Skeletal muscle tissue (tissue), 4 donors: ENCODE data around the gene BMPER. TPM values are rescaled to one million over a fixed set of nuclear protein-coding genes. Genes with fewer than 3 reads are reported as not detected.

Experiments used
- H3K27ac ChIP-seq: one replicate; pipeline ENCODE4 v1.7.0; 2013; ENCODE audit warnings: mild to moderate bottlenecking, low read depth, low read length, inconsistent platforms
- H3K27me3 ChIP-seq, 3 donors: one replicate each; pipeline ENCODE4 v1.7.0; 2013; ENCODE audit warnings: low read length in 3 of 3; ENCODE audit not compliant: control insufficient read depth in 3 of 3, insufficient read depth in 3 of 3
- H3K36me3 ChIP-seq, 3 donors: one replicate each; pipeline ENCODE4 v1.7.0; 2013; ENCODE audit warnings: low read length in 3 of 3; ENCODE audit not compliant: control insufficient read depth in 3 of 3, insufficient read depth in 3 of 3
- H3K4me1 ChIP-seq, 3 donors: one replicate each; pipeline ENCODE4 v1.7.0; 2013; ENCODE audit warnings: low read length in 3 of 3, mild to moderate bottlenecking in 3 of 3; ENCODE audit not compliant: control insufficient read depth in 3 of 3, insufficient read depth in 3 of 3
- H3K4me3 ChIP-seq, 3 donors: one replicate each; pipeline ENCODE4 v1.7.0; 2013; ENCODE audit warnings: low read length in 3 of 3
- H3K9ac ChIP-seq, 3 donors: one replicate each; pipeline ENCODE4 v1.7.0; 2013; ENCODE audit warnings: low read length in 3 of 3, mild to moderate bottlenecking in 3 of 3, moderate library complexity in 2 of 3, low read depth in 1 of 3
- H3K9me3 ChIP-seq, 3 donors: one replicate each; pipeline ENCODE4 v1.7.0; 2013; ENCODE audit warnings: low read length in 3 of 3; ENCODE audit not compliant: control insufficient read depth in 3 of 3
- total RNA-seq: library from RNA; depleted of rRNA; stranded (reverse); fragments of >200 nt; gene quantifications from one replicate; pipeline ENCODE4 v1.2.3, GENCODE V29; 2014
- donor health status: Osteomylitis.

Gene BMPER
- total RNA-seq, 1 donor from 2014 or later = 9.4 TPM

DNA sequence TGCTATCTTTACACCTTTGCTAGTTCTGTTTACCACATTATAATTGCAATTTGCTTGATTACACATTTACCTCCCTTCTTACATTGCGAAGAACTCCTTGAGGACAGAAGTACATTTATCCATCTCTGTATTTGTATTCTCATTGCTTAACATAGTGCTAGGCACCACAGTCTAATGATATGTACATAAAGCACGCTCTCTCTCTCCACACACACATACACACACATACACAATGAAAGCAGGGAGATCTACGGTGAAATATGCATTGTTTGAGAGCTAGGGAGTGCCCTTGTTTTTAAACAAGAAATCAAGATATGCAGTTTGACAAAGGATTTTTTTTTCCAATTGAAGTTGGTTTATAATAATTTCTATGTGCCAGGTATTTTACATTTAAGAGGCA is 148.7 kb downstream of the BMPER start:
- Histone ChIP-seq H3K4me3 (no peak overlapping the region), H3K4me1 (no peaks in the 10 kb centered on the region), H3K36me3 (peaks cover 0 to 2% (median 0%) of the 10 kb centered on the region in 3 donors), H3K9ac (no peak overlapping the region), H3K27ac (no peak overlapping the region), H3K9me3 (no peaks in the 10 kb centered on the region), H3K27me3 (no peaks in the 10 kb centered on the region)

DNA sequence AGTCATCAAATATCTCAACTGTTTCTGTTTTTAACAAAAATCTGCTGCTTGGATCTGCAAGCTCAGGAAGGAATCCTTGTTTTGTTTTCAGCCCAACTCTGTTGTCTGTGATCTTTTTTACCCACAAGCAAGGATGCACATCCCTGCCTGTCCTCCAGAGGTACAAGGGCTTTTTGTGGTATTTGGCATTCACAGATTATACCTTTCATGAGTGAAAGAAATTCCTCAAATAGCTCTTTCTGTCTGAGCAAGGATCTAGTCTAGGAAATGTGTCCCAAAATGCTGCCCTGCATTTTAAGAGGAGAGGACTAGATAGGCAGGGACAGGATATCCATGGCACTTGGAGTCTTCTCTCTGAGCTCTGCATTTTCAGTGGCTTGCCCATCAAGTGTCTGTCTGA is 151.8 kb downstream of the BMPER start:
- H3K27me3 ChIP-seq = no peaks in the 10 kb centered on the region
- no peak overlapping the region for H3K4me3 ChIP-seq
- H3K9ac ChIP-seq = no peak overlapping the region
- H3K9me3 ChIP-seq = no peaks in the 10 kb centered on the region
- peaks cover 0 to 5% (median 4%) of the 10 kb centered on the region in 3 donors for H3K4me1 ChIP-seq
- peaks cover 0 to 2% (median 0%) of the 10 kb centered on the region in 3 donors for H3K36me3 ChIP-seq
- no peak overlapping the region for H3K27ac ChIP-seq

DNA sequence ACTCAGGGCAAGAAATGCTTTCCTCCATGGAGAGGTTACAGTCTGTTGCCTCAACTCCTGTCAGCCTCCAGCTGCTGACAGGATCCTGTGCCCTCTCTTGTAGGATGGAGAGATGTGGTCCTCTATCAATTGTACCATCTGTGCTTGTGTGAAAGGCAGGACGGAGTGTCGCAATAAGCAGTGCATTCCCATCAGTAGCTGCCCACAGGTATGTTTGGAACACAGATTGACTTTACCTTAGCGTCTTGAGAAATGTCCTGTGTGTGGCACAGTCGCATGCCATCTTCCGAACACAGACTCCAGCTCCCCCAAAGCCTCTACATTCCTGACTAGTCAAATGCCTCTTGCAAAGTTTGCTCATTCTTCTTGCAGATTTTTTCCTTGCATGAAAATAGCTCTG is 152.6 kb downstream of the BMPER start:
- Histone ChIP-seq H3K27ac (no peak overlapping the region), H3K9me3 (no peaks in the 10 kb centered on the region), H3K27me3 (no peaks in the 10 kb centered on the region), H3K4me3 (no peak overlapping the region), H3K9ac (no peak overlapping the region), H3K36me3 (peaks cover 0 to 2% (median 0%) of the 10 kb centered on the region in 3 donors), H3K4me1 (peaks cover 0 to 5% (median 4%) of the 10 kb centered on the region in 3 donors)

DNA sequence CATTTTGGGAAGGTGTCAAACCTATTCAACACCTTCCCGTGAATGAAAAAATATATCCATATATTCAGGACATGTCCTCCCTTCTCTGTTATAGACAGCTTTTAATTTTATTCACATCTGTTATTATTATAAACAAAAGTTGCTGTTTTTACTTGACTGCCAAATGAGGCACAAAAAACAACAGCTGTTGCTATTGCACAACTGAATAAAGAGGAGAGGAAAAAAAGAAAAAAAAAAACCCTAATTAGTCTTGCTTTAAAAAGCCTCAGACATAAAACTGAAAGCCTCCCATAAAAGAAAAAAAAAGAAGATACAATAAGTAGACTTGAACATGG is 153.4 kb downstream of the BMPER start:
- H3K9ac ChIP-seq = no peak overlapping the region
- no peaks in the 10 kb centered on the region for H3K9me3 ChIP-seq
- H3K36me3 ChIP-seq = peaks cover 0 to 2% (median 0%) of the 10 kb centered on the region in 3 donors
- H3K4me1 ChIP-seq = peaks cover 0 to 5% (median 4%) of the 10 kb centered on the region in 3 donors
- no peak overlapping the region for H3K27ac ChIP-seq
- no peaks in the 10 kb centered on the region for H3K27me3 ChIP-seq
- H3K4me3 ChIP-seq = no peak overlapping the region

DNA sequence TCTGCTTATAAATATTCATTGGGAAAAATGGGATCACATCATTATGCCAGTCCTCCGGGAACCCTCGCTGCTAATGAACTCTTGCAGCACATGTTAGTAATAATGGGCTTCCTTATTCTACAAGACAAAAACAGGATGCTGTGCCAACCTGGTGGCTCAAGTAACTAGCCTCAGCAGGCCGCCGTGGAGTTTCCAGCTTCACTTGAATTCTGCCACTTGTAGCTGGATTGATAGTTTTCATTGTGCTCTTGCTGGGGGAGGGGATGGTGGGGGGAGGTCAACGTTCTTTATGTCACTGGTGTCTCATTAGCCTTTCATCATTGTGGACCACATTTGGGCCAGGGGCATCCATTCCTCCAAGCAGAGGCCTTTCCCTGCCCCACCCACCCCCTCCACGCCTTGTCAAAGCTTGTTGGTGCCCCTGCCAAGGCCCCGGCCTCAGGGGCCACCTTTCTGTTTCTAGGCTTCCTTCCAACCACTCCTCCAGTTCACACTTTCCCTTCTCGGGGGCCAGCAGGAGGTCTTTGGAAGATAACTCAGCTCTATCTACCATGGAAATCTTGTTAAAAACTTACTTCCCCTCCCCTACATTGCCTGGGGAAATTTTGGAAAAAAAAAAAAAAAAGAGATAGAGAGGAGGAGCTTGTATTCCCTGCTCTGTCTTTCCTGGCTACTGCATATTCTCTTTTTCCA is 153.9 kb downstream of the BMPER start:
- Histone ChIP-seq H3K27me3 (no peaks in the 10 kb centered on the region), H3K9me3 (no peaks in the 10 kb centered on the region), H3K27ac (no peak overlapping the region), H3K4me3 (no peak overlapping the region), H3K36me3 (peaks cover 0 to 2% (median 0%) of the 10 kb centered on the region in 3 donors), H3K9ac (no peak overlapping the region), H3K4me1 (peaks cover 0 to 5% (median 4%) of the 10 kb centered on the region in 3 donors)

DNA sequence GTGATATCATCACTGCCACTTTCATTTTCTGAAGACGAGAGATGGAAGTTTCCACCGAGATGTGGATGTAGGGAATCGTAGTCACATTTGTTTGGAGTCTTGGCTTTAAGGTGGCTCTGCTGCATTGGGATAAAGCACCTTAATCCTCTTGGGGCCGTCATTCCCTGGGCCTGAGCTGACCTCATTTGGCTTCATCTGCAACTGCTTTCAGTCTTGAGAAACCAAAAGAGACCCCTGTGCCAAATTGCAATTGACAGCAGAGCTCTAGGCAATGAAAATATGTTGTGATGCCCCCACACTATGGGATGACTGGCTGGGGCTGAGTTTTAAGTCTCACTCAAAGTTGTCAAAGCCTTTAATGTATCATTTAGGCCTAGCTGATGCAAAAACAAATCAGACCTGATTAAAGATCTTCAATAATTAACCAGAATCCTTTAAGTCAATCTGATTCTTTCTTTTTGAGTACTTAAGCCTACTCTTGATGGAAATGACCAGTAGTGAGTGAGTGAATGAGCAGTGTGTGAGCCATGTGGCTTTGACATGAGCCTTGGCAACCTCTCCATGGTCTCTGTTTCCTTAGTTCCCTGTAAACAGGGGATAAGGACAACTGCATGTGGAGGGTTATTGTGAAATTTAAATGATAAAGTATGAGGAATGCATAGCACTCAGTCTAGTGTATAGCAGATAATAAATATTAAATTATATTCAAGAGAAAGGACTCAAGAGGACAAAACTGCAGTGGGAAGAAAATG is 155.0 kb downstream of the BMPER start:
- Histone ChIP-seq H3K4me3 (no peak overlapping the region), H3K27ac (no peak overlapping the region), H3K36me3 (no peaks in the 10 kb centered on the region), H3K9me3 (no peaks in the 10 kb centered on the region), H3K4me1 (peaks cover 0 to 7% (median 4%) of the 10 kb centered on the region in 3 donors), H3K27me3 (no peaks in the 10 kb centered on the region), H3K9ac (no peak overlapping the region)

DNA sequence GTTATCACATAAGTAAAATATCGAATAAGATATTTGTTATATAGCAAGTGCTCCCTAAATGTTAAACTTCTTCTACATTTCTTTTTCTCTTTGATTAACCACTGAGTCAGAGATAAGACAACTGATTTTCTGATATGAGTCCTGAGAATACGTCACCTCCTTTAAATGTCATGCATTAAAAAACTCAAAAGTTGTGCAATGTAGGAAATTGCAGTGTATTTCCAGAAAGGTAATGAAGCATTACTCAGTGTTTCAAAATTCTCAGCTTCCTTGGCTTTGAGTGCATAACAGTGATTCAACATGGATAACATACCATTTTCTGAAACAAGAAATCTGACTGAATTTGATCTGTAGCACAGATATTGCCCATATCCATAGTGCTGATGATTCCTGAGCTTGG is 155.8 kb downstream of the BMPER start:
- Histone ChIP-seq H3K36me3 (no peaks in the 10 kb centered on the region), H3K9me3 (no peaks in the 10 kb centered on the region), H3K4me1 (peaks cover 0 to 7% (median 4%) of the 10 kb centered on the region in 3 donors), H3K9ac (no peak overlapping the region), H3K4me3 (no peak overlapping the region), H3K27ac (no peak overlapping the region), H3K27me3 (no peaks in the 10 kb centered on the region)

DNA sequence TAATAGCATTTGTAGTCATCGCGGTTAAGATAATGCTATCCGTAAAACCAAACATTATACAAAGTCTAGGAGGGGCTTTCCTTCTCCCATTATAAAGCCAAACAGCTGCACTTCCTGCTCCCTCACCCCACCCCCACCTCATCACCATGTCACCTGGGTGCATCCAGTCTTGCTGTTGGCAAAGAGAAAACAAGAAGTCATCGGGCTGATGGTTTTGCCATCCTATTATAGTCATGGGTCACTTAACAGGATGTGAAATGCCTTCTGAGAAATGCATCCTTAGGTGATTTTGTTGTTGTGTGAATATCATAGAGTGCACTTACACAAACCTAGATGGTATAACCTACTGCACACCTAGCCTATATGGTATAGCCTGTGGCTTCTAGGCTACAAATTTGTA is 157.0 kb downstream of the BMPER start:
- Histone ChIP-seq H3K36me3 (no peaks in the 10 kb centered on the region), H3K27ac (no peak overlapping the region), H3K9ac (no peak overlapping the region), H3K9me3 (no peaks in the 10 kb centered on the region), H3K27me3 (no peaks in the 10 kb centered on the region), H3K4me1 (peaks cover 0 to 7% (median 4%) of the 10 kb centered on the region in 3 donors), H3K4me3 (no peak overlapping the region)

DNA sequence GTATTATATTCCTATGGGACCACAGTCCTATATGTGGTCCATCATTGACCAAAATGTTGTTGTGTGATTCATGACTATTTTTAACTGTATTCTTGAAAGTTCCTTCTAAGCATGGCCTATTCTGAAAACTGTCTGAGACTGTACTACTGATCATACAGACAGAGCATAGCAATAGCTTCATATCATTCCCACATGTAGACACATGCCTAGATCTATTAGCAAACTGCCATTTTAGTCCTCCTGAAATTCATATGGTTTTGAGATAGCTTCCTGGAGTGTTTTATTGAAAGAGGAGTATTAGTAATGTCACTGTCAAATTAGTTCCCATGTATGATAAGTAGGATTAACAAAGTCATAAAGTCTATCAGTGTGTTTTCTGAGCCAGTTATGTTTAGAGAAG is 157.5 kb downstream of the BMPER start:
- Histone ChIP-seq H3K9ac (no peak overlapping the region), H3K4me1 (peaks cover 0 to 7% (median 4%) of the 10 kb centered on the region in 3 donors), H3K27me3 (no peaks in the 10 kb centered on the region), H3K4me3 (no peak overlapping the region), H3K36me3 (no peaks in the 10 kb centered on the region), H3K9me3 (no peaks in the 10 kb centered on the region), H3K27ac (no peak overlapping the region)

DNA sequence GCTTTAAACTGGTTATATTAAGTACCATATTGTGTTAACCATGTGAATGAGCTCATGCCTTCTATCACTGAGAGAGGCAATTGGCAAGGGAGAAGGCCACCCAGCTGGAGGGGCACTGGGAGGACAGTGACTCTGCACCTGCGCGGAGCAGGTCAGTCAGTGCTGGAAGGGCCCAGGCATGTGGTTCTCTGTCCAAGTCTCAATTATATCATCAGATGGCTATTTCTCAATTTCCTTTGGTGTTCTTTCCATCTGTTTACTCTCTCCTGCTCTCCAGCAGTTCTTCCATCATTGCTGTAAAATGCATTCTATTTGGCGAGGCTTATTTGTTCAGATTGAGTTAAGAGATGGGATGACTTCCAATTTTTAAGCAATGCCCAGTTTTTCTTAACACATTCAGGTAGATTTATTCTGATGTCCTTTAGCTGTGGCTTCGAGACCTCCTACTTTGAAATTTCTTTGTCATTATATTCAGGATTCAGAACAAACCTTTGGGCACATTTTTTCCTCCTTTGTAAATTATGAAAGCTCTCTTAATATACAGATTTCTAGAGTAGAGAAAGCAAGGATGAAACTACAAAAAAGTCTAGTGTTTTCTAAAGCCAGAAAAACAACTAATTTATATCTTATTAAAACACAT is 159.3 kb downstream of the BMPER start:
- no peak overlapping the region for H3K4me3 ChIP-seq
- no peak overlapping the region for H3K9ac ChIP-seq
- H3K9me3 ChIP-seq = no peaks in the 10 kb centered on the region
- no peaks in the 10 kb centered on the region for H3K36me3 ChIP-seq
- no peaks in the 10 kb centered on the region for H3K27me3 ChIP-seq
- no peak overlapping the region for H3K27ac ChIP-seq
- H3K4me1 ChIP-seq = peaks cover 0 to 7% (median 4%) of the 10 kb centered on the region in 3 donors
